ENCODE results near the gene ZNF483. TPM values are rescaled to one million over a fixed set of nuclear protein-coding genes. Genes with fewer than 3 reads are reported as not detected.
A peak's percentile ranks its signal among the peaks of the same experiment; 100 is the strongest.
"Not testable (repeated sequence)": the region's sequence is repeated elsewhere in the genome, so short reads cannot be mapped to it uniquely, and the experiment has no call there.

ZNF483 gene
- total and polyA plus RNA-seq, 4 donors = 1.2 to 21.8 (median 14.6) TPM; not detected in 1

DNA sequence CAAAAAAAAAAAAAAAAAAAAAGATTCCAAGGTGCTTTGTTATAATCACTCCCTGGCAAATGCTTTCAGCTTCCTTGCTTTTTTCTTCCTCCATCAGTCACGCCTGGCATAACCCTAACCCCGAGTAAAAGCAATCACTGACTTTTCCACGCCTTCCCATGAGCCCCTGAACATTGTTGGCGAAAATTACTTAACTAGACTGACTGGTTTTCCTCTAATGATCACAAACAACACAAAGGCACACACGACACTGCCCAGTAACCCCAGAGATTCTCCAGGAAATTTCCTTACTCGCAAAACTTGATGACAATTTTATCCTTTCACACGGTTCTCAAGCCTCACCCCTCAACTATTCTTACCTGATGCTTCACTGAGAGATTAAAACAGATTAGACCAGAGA, 85.9 kb downstream of the ZNF483 start:
- DNase-seq (no peak), ATAC-seq (ENCODE audit: low FRiP score) (no peak)
- H3K36me3 ChIP-seq (ENCODE audit: control insufficient read depth in 1 of 2, insufficient read depth in 2 of 2, low read length in 1 of 2) = no peaks in the 10 kb centered on the region
- no peak overlapping the region for H3K27ac ChIP-seq (ENCODE audit: low read depth in 1 of 2, low read length in 2 of 2)
- WGBS, 2 donors = 77 to 80% methylated on average over 7 of the region's 7 CpGs
- intact Hi-C loops (cut with DNase I) = no loop called here
- H3K9me3 ChIP-seq (ENCODE audit: control insufficient read depth, low read length) = no peaks in the 10 kb centered on the region
- H3K4me1 ChIP-seq (ENCODE audit: control insufficient read depth in 1 of 2, insufficient read depth in 2 of 2, low read length in 2 of 2) = no peaks in the 10 kb centered on the region
- H3K4me3 ChIP-seq (ENCODE audit: low read length in 2 of 2) = no peak overlapping the region
- H3K27me3 ChIP-seq (ENCODE audit: control insufficient read depth in 1 of 2, insufficient read depth in 2 of 2, low read length in 1 of 2) = no peaks in the 10 kb centered on the region

DNA sequence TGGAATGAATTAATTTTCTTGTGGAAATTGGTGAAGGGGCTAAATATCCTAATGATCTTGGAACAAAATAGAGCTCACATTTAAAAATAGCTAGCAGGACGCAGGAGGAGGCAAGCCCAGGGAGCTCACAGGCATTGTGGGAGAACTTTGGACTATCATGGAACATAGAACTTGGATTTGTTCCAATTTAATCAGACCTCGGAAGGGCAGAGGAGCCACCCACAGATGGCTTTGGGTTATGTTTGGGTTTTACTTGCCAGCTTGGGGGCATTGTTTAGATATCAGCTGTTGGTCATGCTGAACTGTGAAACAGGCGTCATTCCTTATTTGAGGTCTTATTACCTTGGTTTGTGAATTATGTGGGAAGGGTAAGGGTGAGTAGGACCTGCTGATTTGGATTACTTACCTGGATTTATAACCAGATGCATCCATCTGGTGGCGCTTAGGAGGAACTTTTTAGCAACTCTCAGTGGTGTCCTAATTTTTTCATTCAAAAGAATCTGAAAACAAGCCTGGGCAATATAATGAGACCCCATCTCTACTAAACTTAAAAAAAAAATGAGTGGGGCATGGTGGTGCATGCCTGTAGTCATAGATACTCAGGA, 88.6 kb downstream of the ZNF483 start:
- DNase-seq (no peak), ATAC-seq (ENCODE audit: low FRiP score) (no peak)
- Histone ChIP-seq H3K4me1 (ENCODE audit: control insufficient read depth in 1 of 2, insufficient read depth in 2 of 2, low read length in 2 of 2) (no peaks in the 10 kb centered on the region), H3K36me3 (ENCODE audit: control insufficient read depth in 1 of 2, insufficient read depth in 2 of 2, low read length in 1 of 2) (no peaks in the 10 kb centered on the region), H3K4me3 (ENCODE audit: low read length in 2 of 2) (no peak overlapping the region), H3K27me3 (ENCODE audit: control insufficient read depth in 1 of 2, insufficient read depth in 2 of 2, low read length in 1 of 2) (no peaks in the 10 kb centered on the region), H3K27ac (ENCODE audit: low read depth in 1 of 2, low read length in 2 of 2) (no peak overlapping the region), H3K9me3 (ENCODE audit: control insufficient read depth, low read length) (no peaks in the 10 kb centered on the region)
- 28 to 31% methylated on average over 4 of the region's 4 CpGs for WGBS, 2 donors
- intact Hi-C loops (cut with DNase I) = no loop called here

DNA sequence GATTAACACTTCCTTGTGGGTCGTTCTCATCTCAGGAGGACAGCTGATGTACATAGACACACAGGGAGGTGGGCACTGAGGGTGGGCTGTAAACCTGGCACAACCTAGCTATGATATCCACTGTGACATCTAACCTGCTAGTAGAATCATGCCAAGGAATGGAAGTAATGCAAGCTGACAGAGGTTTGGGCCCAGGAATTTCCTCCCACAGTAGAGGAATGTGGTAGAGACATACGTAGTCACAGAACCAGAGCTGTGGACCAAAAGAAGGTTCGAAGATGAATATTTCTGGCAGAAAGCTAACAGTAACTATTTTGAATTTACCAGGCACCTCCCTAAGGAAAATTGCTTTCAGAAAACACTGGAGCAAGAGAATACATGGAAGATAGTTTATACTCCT, 90.9 kb downstream of the ZNF483 start:
- DNase-seq (no peak), ATAC-seq (ENCODE audit: low FRiP score) (no peak)
- Histone ChIP-seq H3K4me3 (ENCODE audit: low read length in 2 of 2) (no peak overlapping the region), H3K27me3 (ENCODE audit: control insufficient read depth in 1 of 2, insufficient read depth in 2 of 2, low read length in 1 of 2) (no peaks in the 10 kb centered on the region), H3K27ac (ENCODE audit: low read depth in 1 of 2, low read length in 2 of 2) (no peak overlapping the region), H3K36me3 (ENCODE audit: control insufficient read depth in 1 of 2, insufficient read depth in 2 of 2, low read length in 1 of 2) (no peaks in the 10 kb centered on the region), H3K9me3 (ENCODE audit: control insufficient read depth, low read length) (no peaks in the 10 kb centered on the region), H3K4me1 (ENCODE audit: control insufficient read depth in 1 of 2, insufficient read depth in 2 of 2, low read length in 2 of 2) (no peaks in the 10 kb centered on the region)
- WGBS, 2 donors = 41 to 46% methylated on average over 3 of the region's 3 CpGs
- intact Hi-C loops (cut with DNase I) = no loop called here

DNA sequence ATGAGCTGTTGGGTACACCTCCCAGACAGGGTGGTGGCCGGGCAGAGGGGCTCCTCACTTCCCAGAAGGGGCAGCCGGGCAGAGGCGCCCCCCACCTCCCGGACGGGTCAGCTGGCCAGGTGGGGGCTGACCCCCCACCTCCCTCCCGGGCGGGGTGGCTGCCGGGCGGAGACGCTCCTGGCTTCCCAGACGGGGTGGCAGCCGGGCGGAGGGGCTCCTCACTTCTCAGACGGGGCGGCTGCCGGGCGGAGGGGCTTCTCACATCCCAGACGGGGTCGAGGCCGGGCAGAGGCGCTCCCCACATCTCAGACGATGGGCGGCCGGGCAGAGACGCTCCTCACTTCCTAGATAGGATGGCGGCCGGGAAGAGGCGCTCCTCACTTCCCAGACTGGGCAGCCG, 92.4 kb downstream of the ZNF483 start:
- H3K9me3 ChIP-seq (ENCODE audit: control insufficient read depth, low read length); H3K36me3 ChIP-seq (ENCODE audit: control insufficient read depth in 1 of 2, insufficient read depth in 2 of 2, low read length in 1 of 2); intact Hi-C loops (cut with DNase I); DNase-seq; H3K27ac ChIP-seq (ENCODE audit: low read depth in 1 of 2, low read length in 2 of 2); H3K4me1 ChIP-seq (ENCODE audit: control insufficient read depth in 1 of 2, insufficient read depth in 2 of 2, low read length in 2 of 2); H3K4me3 ChIP-seq (ENCODE audit: low read length in 2 of 2); H3K27me3 ChIP-seq (ENCODE audit: control insufficient read depth in 1 of 2, insufficient read depth in 2 of 2, low read length in 1 of 2); ATAC-seq (ENCODE audit: low FRiP score): not testable (repeated sequence)
- 94 to 95% methylated on average over 22 to 29 of the region's 29 CpGs for WGBS, 2 donors

DNA sequence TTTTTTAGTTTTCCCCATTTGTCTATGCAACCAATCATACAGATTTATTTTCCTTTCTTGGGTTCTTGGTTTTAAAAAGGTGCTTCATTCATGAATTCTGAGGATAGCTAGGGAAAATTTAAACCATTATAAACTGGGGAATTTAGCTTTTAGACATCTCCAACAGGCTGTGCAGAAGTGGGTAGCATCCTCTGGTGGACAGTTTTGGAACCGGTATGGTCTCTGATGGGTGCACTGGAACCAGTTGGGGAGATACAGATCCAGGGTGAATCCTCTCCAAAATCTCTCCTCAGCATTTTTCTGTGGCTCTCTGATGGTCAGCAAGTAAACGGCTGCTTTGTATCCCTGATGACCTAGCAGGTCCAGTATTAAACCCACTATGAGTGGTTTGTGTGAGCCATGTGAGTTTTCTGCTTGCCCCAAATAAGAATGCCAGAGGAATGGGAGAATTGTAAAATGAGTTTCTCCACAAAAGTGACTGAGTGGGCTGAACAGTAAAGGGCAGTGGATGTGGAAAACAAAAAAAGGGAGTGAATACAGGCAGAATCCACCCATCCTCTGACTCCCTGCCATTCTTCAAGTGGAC, 97.0 kb downstream of the ZNF483 start:
- 41 to 43% methylated on average over 2 of the region's 2 CpGs for WGBS, 2 donors
- Histone ChIP-seq H3K36me3 (ENCODE audit: control insufficient read depth in 1 of 2, insufficient read depth in 2 of 2, low read length in 1 of 2) (no peaks in the 10 kb centered on the region), H3K4me3 (ENCODE audit: low read length in 2 of 2) (no peak overlapping the region), H3K9me3 (ENCODE audit: control insufficient read depth, low read length) (no peaks in the 10 kb centered on the region), H3K4me1 (ENCODE audit: control insufficient read depth in 1 of 2, insufficient read depth in 2 of 2, low read length in 2 of 2) (no peaks in the 10 kb centered on the region), H3K27ac (ENCODE audit: low read depth in 1 of 2, low read length in 2 of 2) (no peak overlapping the region), H3K27me3 (ENCODE audit: control insufficient read depth in 1 of 2, insufficient read depth in 2 of 2, low read length in 1 of 2) (no peaks in the 10 kb centered on the region)
- ATAC-seq (ENCODE audit: low FRiP score) = peak; percentile 82
- no peak for DNase-seq
- intact Hi-C loops (cut with DNase I) = no loop called here

DNA sequence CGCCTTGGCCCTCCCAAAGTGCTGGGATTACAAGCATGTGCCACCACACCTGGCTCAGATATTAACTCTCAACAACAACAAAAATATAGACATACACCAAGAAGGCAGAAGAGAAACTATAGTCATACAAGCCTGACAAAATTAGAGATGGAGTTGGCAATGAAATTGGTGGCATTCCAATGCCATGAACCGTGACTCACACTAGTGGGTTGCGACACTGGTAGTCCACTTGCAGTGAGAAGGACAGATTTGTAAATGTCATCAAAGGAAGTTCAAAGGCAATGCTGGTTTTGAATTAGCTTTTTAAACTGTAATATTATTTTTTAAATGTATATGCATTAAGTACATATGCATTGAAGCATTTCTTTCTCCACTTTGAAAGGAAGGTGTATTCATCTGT, 97.6 kb downstream of the ZNF483 start:
- intact Hi-C loops (cut with DNase I) = no loop called here
- Histone ChIP-seq H3K27ac (ENCODE audit: low read depth in 1 of 2, low read length in 2 of 2) (no peak overlapping the region), H3K4me1 (ENCODE audit: control insufficient read depth in 1 of 2, insufficient read depth in 2 of 2, low read length in 2 of 2) (no peaks in the 10 kb centered on the region), H3K27me3 (ENCODE audit: control insufficient read depth in 1 of 2, insufficient read depth in 2 of 2, low read length in 1 of 2) (no peaks in the 10 kb centered on the region), H3K36me3 (ENCODE audit: control insufficient read depth in 1 of 2, insufficient read depth in 2 of 2, low read length in 1 of 2) (no peaks in the 10 kb centered on the region), H3K4me3 (ENCODE audit: low read length in 2 of 2) (no peak overlapping the region), H3K9me3 (ENCODE audit: control insufficient read depth, low read length) (no peaks in the 10 kb centered on the region)
- 34 to 40% methylated on average over 3 of the region's 3 CpGs for WGBS, 2 donors
- ATAC-seq (ENCODE audit: low FRiP score) (no peak), DNase-seq (peak in 1 of 2 donors; percentile 70)

Other genes with a start within 250 kb of the ZNF483 start
- gene OR2K2, start 195.0 kb upstream of the ZNF483 start, total RNA-seq = not detected
- not detected for gene OR2K2, start 195.0 kb upstream of the ZNF483 start, polyA plus RNA-seq
- 10 to 100 TPM; 74.6 to 94.3 TPM for gene ECPAS, start 40.8 kb upstream of the ZNF483 start, total RNA-seq
- gene ECPAS, start 40.8 kb upstream of the ZNF483 start, polyA plus RNA-seq = 10 to 100 TPM; 11.0 to 28.9 TPM
- 10 to 100 TPM; 18.2 to 43.1 TPM for gene PTGR1, start 74.5 kb downstream of the ZNF483 start, total RNA-seq
- 100 to 1,000 TPM in 1 of 2 donors, 10 to 100 TPM in 1; 35.9 to 138 TPM for gene PTGR1, start 74.5 kb downstream of the ZNF483 start, polyA plus RNA-seq
- gene DNAJC25, start 106.2 kb downstream of the ZNF483 start, total RNA-seq = 1 to 10 TPM; 5.6 to 6.0 TPM
- 1 to 10 TPM; 5.0 to 5.1 TPM for gene DNAJC25, start 106.2 kb downstream of the ZNF483 start, polyA plus RNA-seq
- gene GNG10, start 136.4 kb downstream of the ZNF483 start, total RNA-seq = 10 to 100 TPM; 40.2 to 47.0 TPM
- 100 to 1,000 TPM in 1 of 2 donors, 10 to 100 TPM in 1; 42.8 to 139 TPM for gene GNG10, start 136.4 kb downstream of the ZNF483 start, polyA plus RNA-seq

All from aorta (tissue), 5 donors.